Activated CD4-positive, alpha-beta T cell treated with anti-CD3 and anti-CD28 coated beads for 36 hours (primary cell): ENCODE data around the gene BTBD17. TPM values are rescaled to one million over a fixed set of nuclear protein-coding genes. Genes with fewer than 3 reads are reported as not detected.
"Not testable (repeated sequence)": the region's sequence is repeated elsewhere in the genome, so short reads cannot be mapped to it uniquely, and the experiment has no call there.

Source experiments
- ATAC-seq: fragments of 200-7000 bp; cut with Tn5 transposase; one replicate; pipeline ENCODE4 v1.10.0; 2021; ENCODE audit warnings: mild to moderate bottlenecking, moderate library complexity
- CTCF ChIA-PET: fragments of 350-600 bp; sonication (Branson Sonifier 250); formaldehyde crosslinking; loops from one replicate; lab custom pipeline; 2021; ENCODE audit warnings: antibody characterized with exemption; lab: Charles Lee
- POLR2A ChIA-PET: fragments of 350-600 bp; sonication (Branson Sonifier 250); formaldehyde crosslinking; loops from one replicate; lab custom pipeline; 2021; ENCODE audit warnings: antibody characterized with exemption, inconsistent platforms; lab: Charles Lee
- DNase-seq: peaks from one replicate; pipeline ENCODE4 v3.0.0-alpha.2; 2020
- H3K27ac Mint-ChIP-seq: one replicate; pipeline ENCODE4 v1.8.0; 2021; ENCODE audit warnings: mixed read lengths
- H3K27me3 Mint-ChIP-seq: one replicate; pipeline ENCODE4 v1.8.0; 2021; ENCODE audit warnings: mixed read lengths
- H3K36me3 Mint-ChIP-seq: one replicate; pipeline ENCODE4 v1.8.0; 2021; ENCODE audit warnings: low read depth, mixed read lengths
- H3K4me1 Mint-ChIP-seq: one replicate; pipeline ENCODE4 v1.8.0; 2021; ENCODE audit warnings: mixed read lengths
- H3K4me3 Mint-ChIP-seq: one replicate; pipeline ENCODE4 v1.8.0; 2021; ENCODE audit warnings: mild to moderate bottlenecking, moderate library complexity, mixed read lengths
- H3K9me3 Mint-ChIP-seq: one replicate; pipeline ENCODE4 v1.8.0; 2021; ENCODE audit warnings: low read depth, mixed read lengths
- intact Hi-C, 2 experiments: fragments of 100-400 bp; cut with DNase I in 1 of 2; cut with micrococcal nuclease in 1 of 2; formaldehyde crosslinking; loops; one replicate each; pipeline versions ENCODE4 v1.14.2 to v1.15.1; 2022 to 2024; cut with DNase I, micrococcal nuclease
- total RNA-seq, 2 experiments: library from RNA; stranded (reverse); gene quantifications; one replicate each; pipeline ENCODE4 v1.2.3, GENCODE V29; 2021

BTBD17 gene
- not detected for total RNA-seq

GRCh38 chr17:74361230-74362068, at the start of gene BTBD17:
BTBD17 (minus strand) TSS chr17:74361868; CDS start chr17:74361819, 49 bp downstream.
- CTCF ChIA-PET = interaction anchor here (1.3 to 3.0 kb wide), 7 partner anchors 10 to 242 kb away, joined by 3 to 9 read pairs (median 6); no protein-coding TSS in a partner anchor
- H3K36me3 Mint-ChIP-seq = no peaks in the 10 kb centered on the region
- no peaks in the 10 kb centered on the region for H3K4me1 Mint-ChIP-seq
- no peak within 1 kb of the TSS for H3K27ac Mint-ChIP-seq
- ATAC-seq (peak; percentile 65), DNase-seq (peak; percentile 69)
- POLR2A ChIA-PET = no interaction called here
- no peaks in the 10 kb centered on the region for H3K9me3 Mint-ChIP-seq
- intact Hi-C loops = no loop called here
- no peak within 1 kb of the TSS for H3K4me3 Mint-ChIP-seq
- peaks cover 14% of the 10 kb centered on the region for H3K27me3 Mint-ChIP-seq

- POLR2A ChIA-PET = no interaction called here
- ATAC-seq = no peak
- Mint-ChIP-seq H3K4me3 (no peak overlapping the region), H3K9me3 (no peaks in the 10 kb centered on the region), H3K4me1 (no peaks in the 10 kb centered on the region), H3K36me3 (no peaks in the 10 kb centered on the region), H3K27ac (no peak overlapping the region), H3K27me3 (no peaks in the 10 kb centered on the region)
- CTCF ChIA-PET = interaction anchor here (0.7 to 1.2 kb wide), 4 partner anchors 28 to 42 kb away, joined by 3 read pairs; no protein-coding TSS in a partner anchor
- no peak for DNase-seq
- intact Hi-C loops = no loop called here
Measured at GRCh38 chr17:74410001-74410443, 48.4 kb upstream of the BTBD17 start.

GRCh38 chr17:74408815-74409214, 47.1 kb upstream of the BTBD17 start:
- no peak for DNase-seq
- no peaks in the 10 kb centered on the region for H3K4me1 Mint-ChIP-seq
- H3K27ac Mint-ChIP-seq = no peak overlapping the region
- H3K27me3 Mint-ChIP-seq = no peaks in the 10 kb centered on the region
- POLR2A ChIA-PET = no interaction called here
- CTCF ChIA-PET = interaction anchor here (0.7 to 1.2 kb wide), 2 partner anchors 27 to 395 kb away, joined by 3 to 4 read pairs; no protein-coding TSS in a partner anchor
- H3K4me3 Mint-ChIP-seq = no peak overlapping the region
- ATAC-seq = no peak
- intact Hi-C loops = no loop called here
- no peaks in the 10 kb centered on the region for H3K9me3 Mint-ChIP-seq
- H3K36me3 Mint-ChIP-seq = no peaks in the 10 kb centered on the region

- ChIA-PET CTCF (interaction anchor here (0.7 kb wide), 1 partner anchor 353 kb away, joined by 5 read pairs; no protein-coding TSS in a partner anchor), POLR2A (no interaction called here)
- Mint-ChIP-seq H3K27me3 (no peaks in the 10 kb centered on the region), H3K4me3 (no peak overlapping the region), H3K9me3 (no peaks in the 10 kb centered on the region), H3K27ac (no peak overlapping the region), H3K36me3 (no peaks in the 10 kb centered on the region), H3K4me1 (no peaks in the 10 kb centered on the region)
- intact Hi-C loops = no loop called here
- ATAC-seq (no peak), DNase-seq (no peak)
Measured at GRCh38 chr17:74408262-74408661, 46.6 kb upstream of the BTBD17 start.

- intact Hi-C loops = no loop called here
- Mint-ChIP-seq H3K4me3 (no peak overlapping the region), H3K27ac (no peak overlapping the region), H3K36me3 (no peaks in the 10 kb centered on the region), H3K27me3 (no peaks in the 10 kb centered on the region), H3K9me3 (no peaks in the 10 kb centered on the region), H3K4me1 (no peaks in the 10 kb centered on the region)
- POLR2A ChIA-PET = no interaction called here
- no peak for ATAC-seq
- DNase-seq = no peak
- CTCF ChIA-PET = interaction anchor here (0.6 to 1.8 kb wide), 4 partner anchors 26 to 131 kb away, joined by 3 to 5 read pairs (median 4); no protein-coding TSS in a partner anchor
Measured at GRCh38 chr17:74407384-74407783, 45.7 kb upstream of the BTBD17 start.

- DNase-seq, H3K27ac Mint-ChIP-seq, H3K27me3 Mint-ChIP-seq, H3K4me3 Mint-ChIP-seq, H3K36me3 Mint-ChIP-seq, H3K9me3 Mint-ChIP-seq, H3K4me1 Mint-ChIP-seq, POLR2A ChIA-PET, ATAC-seq, intact Hi-C loops: not testable (repeated sequence)
- CTCF ChIA-PET = interaction anchor here (1.9 kb wide), 1 partner anchor 11 kb away, joined by 5 read pairs; no protein-coding TSS in a partner anchor
Measured at GRCh38 chr17:74405311-74405710, 43.6 kb upstream of the BTBD17 start.

- H3K4me1 Mint-ChIP-seq = no peaks in the 10 kb centered on the region
- H3K36me3 Mint-ChIP-seq = no peaks in the 10 kb centered on the region
- intact Hi-C loops = no loop called here
- H3K9me3 Mint-ChIP-seq = no peaks in the 10 kb centered on the region
- ChIA-PET POLR2A (no interaction called here), CTCF (interaction anchor here (1.9 kb wide), 1 partner anchor 10 kb away, joined by 5 read pairs; no protein-coding TSS in a partner anchor)
- no peak overlapping the region for H3K4me3 Mint-ChIP-seq
- no peak overlapping the region for H3K27ac Mint-ChIP-seq
- no peak for DNase-seq
- no peak for ATAC-seq
- no peaks in the 10 kb centered on the region for H3K27me3 Mint-ChIP-seq
Measured at GRCh38 chr17:74404789-74405188, 43.1 kb upstream of the BTBD17 start.

GRCh38 chr17:74404218-74404617, 42.5 kb upstream of the BTBD17 start:
- intact Hi-C loops = no loop called here
- POLR2A ChIA-PET = no interaction called here

GRCh38 chr17:74403512-74404137, 42.0 kb upstream of the BTBD17 start:
- Mint-ChIP-seq H3K9me3 (no peaks in the 10 kb centered on the region), H3K27me3 (no peaks in the 10 kb centered on the region), H3K36me3 (no peaks in the 10 kb centered on the region), H3K4me3 (no peak overlapping the region), H3K27ac (no peak overlapping the region), H3K4me1 (no peaks in the 10 kb centered on the region)
- POLR2A ChIA-PET = no interaction called here
- DNase-seq (no peak), ATAC-seq (no peak)
- CTCF ChIA-PET = interaction anchor here (0.5 to 1.1 kb wide), 2 partner anchors 35 to 185 kb away, joined by 3 read pairs; no protein-coding TSS in a partner anchor
- intact Hi-C loops = no loop called here

More at GRCh38 chr17:74404218-74404617, 42.5 kb upstream of the BTBD17 start:
- Mint-ChIP-seq H3K4me1 (no peaks in the 10 kb centered on the region), H3K27me3 (no peaks in the 10 kb centered on the region), H3K36me3 (no peaks in the 10 kb centered on the region), H3K4me3 (no peak overlapping the region), H3K27ac (no peak overlapping the region), H3K9me3 (no peaks in the 10 kb centered on the region)
- DNase-seq (no peak), ATAC-seq (no peak)
- CTCF ChIA-PET = interaction anchor here (1.9 kb wide), 1 partner anchor 10 kb away, joined by 5 read pairs; no protein-coding TSS in a partner anchor

- CTCF ChIA-PET = interaction anchor here (0.5 to 0.8 kb wide), 3 partner anchors 21 to 155 kb away, joined by 3 read pairs; no protein-coding TSS in a partner anchor
Measured at GRCh38 chr17:74402048-74402447, 40.4 kb upstream of the BTBD17 start.

GRCh38 chr17:74396567-74396966, 34.9 kb upstream of the BTBD17 start:
- CTCF ChIA-PET = interaction anchor here (0.8 kb wide), 1 partner anchor 17 kb away, joined by 3 read pairs; no protein-coding TSS in a partner anchor

More at GRCh38 chr17:74402048-74402447, 40.4 kb upstream of the BTBD17 start:
- Mint-ChIP-seq H3K4me3 (no peak overlapping the region), H3K36me3 (no peaks in the 10 kb centered on the region), H3K9me3 (no peaks in the 10 kb centered on the region), H3K27ac (no peak overlapping the region), H3K4me1 (no peaks in the 10 kb centered on the region), H3K27me3 (no peaks in the 10 kb centered on the region)
- intact Hi-C loops = no loop called here
- DNase-seq = no peak
- POLR2A ChIA-PET = interaction anchor here (0.6 kb wide), 1 partner anchor 382 kb away, joined by 10 read pairs; no protein-coding TSS in a partner anchor
- no peak for ATAC-seq

More at GRCh38 chr17:74396567-74396966, 34.9 kb upstream of the BTBD17 start:
- no peaks in the 10 kb centered on the region for H3K27me3 Mint-ChIP-seq
- H3K27ac Mint-ChIP-seq = no peak overlapping the region
- H3K36me3 Mint-ChIP-seq = no peaks in the 10 kb centered on the region
- ATAC-seq = no peak
- intact Hi-C loops = no loop called here
- no peaks in the 10 kb centered on the region for H3K9me3 Mint-ChIP-seq
- POLR2A ChIA-PET = interaction anchor here (0.7 kb wide), 1 partner anchor 68 kb away, joined by 4 read pairs; no protein-coding TSS in a partner anchor
- H3K4me1 Mint-ChIP-seq = no peaks in the 10 kb centered on the region
- no peak overlapping the region for H3K4me3 Mint-ChIP-seq
- DNase-seq = no peak
